BLaER1 (cell line): ENCODE results near the gene TENT5C.

Experiments
- H3K27ac ChIP-seq: shearing (Covaris generic); formaldehyde crosslinking; 2 replicates; pipeline ENCODE4 v1.8.1; 2022
- H3K27me3 ChIP-seq: shearing (Covaris generic); formaldehyde crosslinking; 2 replicates; pipeline ENCODE4 v1.8.1; 2022
- H3K36me3 ChIP-seq: shearing (Covaris generic); formaldehyde crosslinking; 2 replicates; pipeline ENCODE4 v1.8.1; 2022
- H3K4me1 ChIP-seq: shearing (Covaris generic); formaldehyde crosslinking; 2 replicates; pipeline ENCODE4 v1.8.1; 2022
- H3K4me2 ChIP-seq: shearing (Covaris generic); formaldehyde crosslinking; 2 replicates; pipeline ENCODE4 v1.8.1; 2022
- H3K4me3 ChIP-seq: shearing (Covaris generic); formaldehyde crosslinking; 2 replicates; pipeline ENCODE4 v1.8.1; 2022
- H3K9ac ChIP-seq: shearing (Covaris generic); formaldehyde crosslinking; 2 replicates; pipeline ENCODE4 v1.8.1; 2022
- H3K9me3 ChIP-seq: shearing (Covaris generic); formaldehyde crosslinking; 2 replicates; pipeline ENCODE4 v1.8.1; 2022
- H4K20me1 ChIP-seq: shearing (Covaris generic); formaldehyde crosslinking; 2 replicates; pipeline ENCODE4 v1.8.1; 2022
- Cebpa-rat ChIP-seq: shearing (Covaris generic); IDR thresholded peaks from 2 replicates; pipeline ENCODE4 v1.8.1; 2022

TENT5C gene

DNA sequence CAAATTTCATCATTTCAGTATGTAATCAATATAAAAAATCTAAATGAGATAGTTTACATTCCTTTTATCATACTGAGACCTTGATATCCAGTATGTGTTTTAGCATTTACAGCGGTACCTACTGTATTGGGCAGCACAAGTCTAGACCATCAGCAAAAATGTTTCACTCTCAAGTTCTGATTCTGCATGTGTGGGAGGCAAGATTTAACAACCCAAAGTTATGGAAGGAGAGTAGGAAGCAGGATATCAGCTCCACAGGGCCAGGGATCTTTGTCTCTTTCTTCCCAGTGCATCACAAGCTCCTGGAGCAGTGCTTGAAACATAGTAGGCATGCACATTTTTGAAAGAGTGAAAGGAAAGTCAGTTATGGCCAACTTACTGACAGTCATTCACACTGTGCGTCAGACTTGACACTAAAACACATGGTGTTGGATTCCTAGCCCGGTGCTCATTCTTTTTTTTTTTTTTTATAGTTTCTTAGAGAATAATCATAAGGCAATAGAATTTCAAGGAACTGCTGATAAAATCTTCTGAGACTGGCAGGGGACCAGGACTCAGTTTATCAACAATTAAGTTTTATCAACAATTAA is 6.1 kb downstream of the TENT5C start:
- Histone ChIP-seq H3K4me2 (no peak overlapping the region), H3K27ac (no peak overlapping the region), H3K9ac (no peak overlapping the region), H3K36me3 (no peaks in the 10 kb centered on the region), H3K27me3 (peaks cover under 1% of the 10 kb centered on the region), H3K4me1 (peaks cover 21% of the 10 kb centered on the region), H3K9me3 (no peaks in the 10 kb centered on the region), H4K20me1 (no peaks in the 10 kb centered on the region), H3K4me3 (no peak overlapping the region)
- no peak for TF ChIP-seq Cebpa-rat

DNA sequence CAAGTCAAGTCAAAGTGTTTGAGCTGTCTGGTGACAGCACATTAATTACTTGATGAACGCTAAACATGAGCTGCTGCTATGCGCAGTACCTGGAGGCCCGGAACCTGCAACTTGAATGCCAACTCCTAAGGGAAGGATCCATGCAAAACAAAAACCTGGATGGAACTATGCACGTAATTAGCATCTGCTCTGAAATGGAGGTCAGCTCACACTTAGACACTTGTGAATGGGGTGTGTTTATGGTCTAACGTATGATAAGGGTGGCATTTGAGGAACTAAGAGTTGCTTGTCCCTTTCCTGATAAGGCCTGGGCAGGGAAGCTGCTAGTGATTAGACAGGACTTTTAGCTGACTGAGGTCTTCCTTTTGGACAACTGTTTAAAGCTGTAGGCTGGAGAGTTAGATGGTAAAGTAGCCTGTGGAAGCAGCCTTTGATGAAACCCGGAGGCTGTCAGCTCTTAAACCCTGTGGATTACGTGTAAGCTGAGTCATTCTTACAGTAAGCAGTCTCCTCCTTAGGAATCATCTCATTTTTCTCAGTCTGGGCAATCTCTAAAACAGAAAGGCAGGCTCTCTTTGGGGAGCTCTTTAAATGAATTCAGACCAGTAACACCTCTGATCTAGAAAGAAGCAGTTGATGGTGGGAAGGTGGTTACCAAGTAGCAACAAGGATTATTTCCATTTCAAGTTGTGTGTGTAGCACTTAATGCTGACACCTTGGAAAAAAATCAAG is 6.8 kb downstream of the TENT5C start:
- H3K27me3 ChIP-seq, result no peaks in the 10 kb centered on the region
- no peaks in the 10 kb centered on the region for H4K20me1 ChIP-seq
- no peak overlapping the region for H3K4me3 ChIP-seq
- no peak for TF ChIP-seq Cebpa-rat
- no peak overlapping the region for H3K4me2 ChIP-seq
- no peaks in the 10 kb centered on the region for H3K36me3 ChIP-seq
- peaks cover 14% of the 10 kb centered on the region for H3K4me1 ChIP-seq
- no peak overlapping the region for H3K27ac ChIP-seq
- no peaks in the 10 kb centered on the region for H3K9me3 ChIP-seq
- H3K9ac ChIP-seq, result no peak overlapping the region

DNA sequence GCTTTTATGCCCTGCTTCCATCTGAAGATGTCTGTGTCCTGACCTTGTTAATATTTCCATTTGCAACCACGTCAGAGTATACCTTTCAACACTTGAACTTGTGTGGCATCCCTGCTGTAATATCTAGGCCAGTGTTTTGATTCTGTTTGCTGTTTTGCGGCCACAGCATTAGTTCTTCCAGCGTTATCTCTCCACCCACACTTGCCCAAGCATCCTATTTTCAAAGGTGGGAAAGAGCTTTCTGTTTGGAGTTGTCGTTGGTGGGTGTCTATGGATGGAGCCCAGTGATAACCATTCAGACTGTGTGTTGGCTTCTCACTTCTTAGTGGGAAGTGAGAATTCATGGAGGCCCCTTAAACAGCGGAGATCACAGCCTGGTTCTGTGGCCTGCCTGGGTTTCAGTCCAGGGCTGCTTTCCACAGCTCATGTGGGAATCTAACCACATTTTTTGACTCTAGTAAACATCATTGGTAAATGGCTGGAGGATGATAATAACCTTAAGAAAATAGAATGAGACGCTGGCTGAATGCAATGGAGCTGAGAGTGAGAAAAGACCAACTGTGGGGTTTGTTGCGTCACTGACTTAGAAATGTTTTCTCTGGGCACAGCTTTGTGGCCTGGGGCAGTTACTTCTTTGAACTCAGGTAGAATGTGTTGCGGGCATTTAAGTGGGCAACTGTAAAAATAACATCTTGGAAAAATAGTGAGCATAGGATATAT is 7.6 kb downstream of the TENT5C start:
- Histone ChIP-seq H3K36me3 (no peaks in the 10 kb centered on the region), H3K27me3 (no peaks in the 10 kb centered on the region), H3K4me3 (no peak overlapping the region), H3K9ac (no peak overlapping the region), H4K20me1 (no peaks in the 10 kb centered on the region), H3K4me2 (no peak overlapping the region), H3K27ac (no peak overlapping the region), H3K4me1 (peaks cover 7% of the 10 kb centered on the region), H3K9me3 (no peaks in the 10 kb centered on the region)
- TF ChIP-seq Cebpa-rat, result no peak

DNA sequence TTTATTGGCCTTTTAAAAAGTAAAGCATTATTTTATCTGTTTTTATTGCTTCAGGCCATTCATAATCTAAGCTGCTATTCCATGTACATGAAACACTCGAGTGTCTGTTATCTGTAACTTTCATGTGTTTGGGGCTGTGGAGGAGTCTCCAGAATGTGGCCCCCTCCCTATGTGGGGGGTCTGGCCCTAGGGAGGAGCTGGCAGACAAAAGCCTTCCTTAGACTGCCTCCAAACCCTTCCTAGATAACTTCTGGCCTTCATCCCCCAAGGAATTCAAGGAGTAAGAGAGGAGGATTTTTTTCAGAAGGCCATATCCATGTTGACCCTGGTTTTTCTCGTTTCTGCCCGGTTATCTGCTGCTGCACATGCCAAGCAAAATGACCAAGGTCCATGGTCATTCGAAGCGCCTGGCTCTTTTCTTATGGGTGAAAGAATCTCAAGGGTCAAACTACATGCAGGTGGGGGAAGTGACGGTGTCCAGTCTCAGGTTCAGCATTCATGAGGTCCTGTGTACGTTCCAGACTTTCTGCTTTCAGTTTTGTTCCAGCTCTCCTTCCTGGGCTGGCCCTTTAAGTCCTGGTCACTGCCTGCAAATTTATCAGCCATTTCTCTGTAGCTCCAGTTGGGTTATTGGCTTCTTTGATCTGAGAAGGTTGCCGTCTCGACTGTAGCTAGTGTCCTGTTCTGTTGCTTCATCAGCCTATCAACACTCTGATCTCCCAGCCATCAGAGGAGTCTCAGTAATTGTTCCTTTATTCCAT is 8.3 kb downstream of the TENT5C start:
- Histone ChIP-seq H3K9me3 (no peaks in the 10 kb centered on the region), H4K20me1 (no peaks in the 10 kb centered on the region), H3K4me1 (no peaks in the 10 kb centered on the region; the same call in 1 of the 2 replicates), H3K4me2 (no peak overlapping the region), H3K9ac (no peak overlapping the region), H3K27me3 (no peaks in the 10 kb centered on the region), H3K36me3 (no peaks in the 10 kb centered on the region), H3K4me3 (no peak overlapping the region), H3K27ac (no peak overlapping the region)
- TF ChIP-seq Cebpa-rat, result no peak

DNA sequence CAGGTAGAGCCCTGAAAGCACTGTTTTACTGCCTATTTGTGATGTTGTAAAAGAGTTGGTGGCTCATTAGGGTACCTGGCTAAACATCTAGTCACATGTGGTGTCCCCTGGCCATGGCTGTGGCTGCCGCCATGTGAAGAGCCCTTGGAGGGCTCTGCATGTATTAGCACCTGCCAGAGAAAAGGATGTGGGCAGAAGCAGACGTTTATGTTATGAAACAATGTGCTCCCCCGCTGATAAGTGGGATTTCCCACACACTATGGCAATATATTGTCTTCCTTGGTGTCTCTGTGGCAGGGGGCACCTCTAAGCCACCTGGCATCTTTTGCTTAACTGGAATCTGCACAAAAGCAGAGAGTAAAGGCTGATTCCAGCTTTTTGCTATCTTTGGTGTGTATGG is 9.6 kb downstream of the TENT5C start:
- Histone ChIP-seq H3K27me3 (no peaks in the 10 kb centered on the region), H3K9me3 (no peaks in the 10 kb centered on the region), H3K27ac (no peak overlapping the region), H3K36me3 (no peaks in the 10 kb centered on the region), H3K4me2 (no peak overlapping the region), H3K4me3 (no peak overlapping the region), H4K20me1 (no peaks in the 10 kb centered on the region), H3K4me1 (no peaks in the 10 kb centered on the region; the same call in 1 of the 2 replicates), H3K9ac (no peak overlapping the region)
- TF ChIP-seq Cebpa-rat, result no peak

DNA sequence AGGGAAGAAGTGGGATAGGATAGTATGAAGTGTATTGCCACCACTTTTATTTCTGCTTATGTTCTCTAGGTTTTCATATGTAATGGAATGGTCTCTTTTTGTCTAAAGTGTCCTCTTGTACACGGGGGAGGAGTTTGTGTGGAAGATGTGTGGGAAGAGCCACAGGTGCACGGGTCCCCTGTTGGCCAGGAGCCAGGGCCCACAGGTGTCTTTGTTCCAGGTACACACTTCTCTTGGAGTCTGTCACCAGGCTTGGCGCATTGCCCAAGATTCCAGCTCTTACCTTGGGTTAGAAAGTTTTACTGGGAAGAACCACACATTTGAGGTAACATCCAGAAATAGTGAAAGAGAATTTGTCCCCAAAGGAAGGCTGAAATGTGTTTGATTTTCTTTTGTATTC is 10.5 kb downstream of the TENT5C start:
- H3K9me3 ChIP-seq, result no peaks in the 10 kb centered on the region
- no peaks in the 10 kb centered on the region for H3K36me3 ChIP-seq
- no peaks in the 10 kb centered on the region for H4K20me1 ChIP-seq
- no peaks in the 10 kb centered on the region; the same call in 1 of the 2 replicates for H3K4me1 ChIP-seq
- no peak for TF ChIP-seq Cebpa-rat
- no peaks in the 10 kb centered on the region for H3K27me3 ChIP-seq
- no peak overlapping the region for H3K27ac ChIP-seq
- no peak overlapping the region for H3K4me3 ChIP-seq
- H3K4me2 ChIP-seq, result no peak overlapping the region
- H3K9ac ChIP-seq, result no peak overlapping the region

DNA sequence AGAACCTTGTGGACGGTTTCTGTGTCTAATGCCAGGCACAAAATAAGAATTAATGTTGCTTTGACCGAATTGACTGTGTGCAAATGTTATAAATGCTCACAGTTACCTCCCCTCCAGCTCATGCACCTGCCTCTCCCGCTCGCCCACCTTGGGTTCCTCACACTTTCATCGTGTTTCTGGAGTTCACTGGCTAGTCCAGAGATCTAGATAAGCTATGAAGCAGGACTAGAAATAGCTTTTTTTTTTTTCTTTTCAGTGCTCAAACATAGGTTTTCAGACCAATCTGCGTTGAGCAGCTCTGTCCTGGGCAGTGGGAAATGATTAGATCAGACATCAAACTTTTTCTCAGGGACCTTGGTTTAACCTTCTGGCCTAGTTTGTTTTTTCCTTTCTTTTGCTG is 11.1 kb downstream of the TENT5C start:
- no peaks in the 10 kb centered on the region for H3K9me3 ChIP-seq
- no peaks in the 10 kb centered on the region for H4K20me1 ChIP-seq
- no peaks in the 10 kb centered on the region; the same call in 1 of the 2 replicates for H3K4me1 ChIP-seq
- H3K9ac ChIP-seq, result no peak overlapping the region
- no peak overlapping the region for H3K4me3 ChIP-seq
- TF ChIP-seq Cebpa-rat, result no peak
- no peak overlapping the region for H3K4me2 ChIP-seq
- no peak overlapping the region for H3K27ac ChIP-seq
- H3K27me3 ChIP-seq, result no peaks in the 10 kb centered on the region
- H3K36me3 ChIP-seq, result no peaks in the 10 kb centered on the region

DNA sequence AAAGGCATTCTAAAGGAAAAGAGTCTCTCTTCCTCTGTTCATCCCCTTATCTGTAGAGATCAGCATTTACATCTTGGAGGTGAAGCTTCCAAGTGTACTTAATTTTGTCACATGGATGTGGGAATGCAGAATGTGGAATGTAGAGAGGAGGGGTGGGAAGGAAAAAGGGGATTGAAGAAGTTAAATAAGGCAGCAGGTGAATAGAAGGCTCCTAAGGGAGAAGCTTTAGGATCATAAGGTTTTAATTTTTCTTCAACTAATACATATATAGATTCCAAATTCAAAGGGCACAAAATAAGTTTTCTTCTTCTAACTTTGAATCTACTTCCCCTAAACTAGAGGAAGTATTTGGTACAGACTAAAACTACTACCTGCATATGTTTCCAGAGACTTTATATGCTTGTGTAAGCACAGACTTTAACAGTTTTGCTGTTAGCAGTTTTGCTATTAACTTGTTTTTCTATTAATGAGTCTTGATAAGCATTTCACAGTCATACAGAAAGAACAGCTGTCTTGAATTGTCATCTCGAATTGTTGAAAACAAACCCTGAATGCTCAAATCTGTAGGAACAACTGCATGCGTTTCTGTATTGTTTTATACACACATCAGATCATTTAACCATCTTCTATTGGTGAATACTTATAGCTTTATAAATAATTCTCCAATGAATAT is 12.7 kb downstream of the TENT5C start:
- H3K27me3 ChIP-seq, result no peaks in the 10 kb centered on the region
- H3K36me3 ChIP-seq, result peaks cover 10% of the 10 kb centered on the region; the same call in 1 of the 2 replicates
- H3K9ac ChIP-seq, result no peak overlapping the region
- no peak overlapping the region for H3K4me3 ChIP-seq
- H3K4me2 ChIP-seq, result no peak overlapping the region
- no peaks in the 10 kb centered on the region; the same call in 1 of the 2 replicates for H3K4me1 ChIP-seq
- H3K9me3 ChIP-seq, result no peaks in the 10 kb centered on the region
- TF ChIP-seq Cebpa-rat, result no peak
- no peak overlapping the region for H3K27ac ChIP-seq
- no peaks in the 10 kb centered on the region for H4K20me1 ChIP-seq

DNA sequence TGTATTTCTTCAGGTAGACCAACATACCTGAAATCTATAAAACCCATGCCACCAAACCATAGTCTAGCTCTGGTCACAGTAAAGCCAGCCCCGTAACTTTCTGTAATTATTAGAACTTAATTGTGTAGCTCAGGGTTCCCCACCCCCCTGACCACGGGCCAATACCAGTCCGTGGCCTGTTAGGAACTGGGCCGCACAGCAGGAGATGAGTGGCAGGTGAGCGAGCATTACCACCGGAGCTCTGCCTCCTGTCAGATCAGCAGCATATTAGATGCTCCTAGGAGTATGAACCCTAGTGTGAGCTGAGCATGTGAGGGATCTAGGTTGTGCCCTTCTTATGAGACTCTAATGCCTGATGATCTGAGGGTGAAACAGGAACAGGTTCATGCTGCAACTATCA is 14.6 kb downstream of the TENT5C start:
- Histone ChIP-seq H3K4me3 (no peak overlapping the region), H3K4me1 (no peaks in the 10 kb centered on the region; the same call in 1 of the 2 replicates), H3K27me3 (no peaks in the 10 kb centered on the region), H3K9me3 (no peaks in the 10 kb centered on the region), H3K27ac (no peak overlapping the region), H3K4me2 (no peak overlapping the region), H3K36me3 (peaks cover 16% of the 10 kb centered on the region; the same call in 1 of the 2 replicates), H3K9ac (no peak overlapping the region), H4K20me1 (no peaks in the 10 kb centered on the region)
- no peak for TF ChIP-seq Cebpa-rat
